OCI-LY7 (cell line): ENCODE measurements around the gene ZNF254. TPM values are rescaled to one million over a fixed set of nuclear protein-coding genes. Genes with fewer than 3 reads are reported as not detected.

ENCODE experiments used
- BruUV-seq: library from RNA; stranded (reverse); fragments of 400-500 nt; replicated peaks from 2 replicates; lab custom pipeline; 2021; lab: Mats Ljungman, UMichigan
- CTCF ChIA-PET: fragments of 300-600 bp; sonication (Branson Sonifier 250); formaldehyde crosslinking; loops from one replicate; lab custom pipeline; 2022; ENCODE audit warnings: antibody characterized with exemption; ENCODE audit not compliant: unreplicated experiment; lab: Charles Lee
- POLR2A ChIA-PET: fragments of 300-600 bp; sonication (Branson Sonifier 250); formaldehyde crosslinking; loops from one replicate; lab custom pipeline; 2022; ENCODE audit warnings: antibody characterized with exemption; lab: Charles Lee
- DNase-seq: peaks from one replicate; pipeline ENCODE4 v3.0.0-alpha.2; 2015; ENCODE audit warnings: low spot score
- H2AFZ ChIP-seq: fragments of 200-600 bp; sonication (generic), shearing (Covaris generic); 2 replicates; pipeline ENCODE4 v1.6.1; 2014; ENCODE audit warnings: mild to moderate bottlenecking, antibody characterized with exemption, low read length, moderate library complexity
- H3K27ac ChIP-seq: fragments of 200-600 bp; sonication (generic); 2 replicates; pipeline ENCODE4 v1.5.1; 2014; ENCODE audit warnings: mixed run types, low read depth, mild to moderate bottlenecking, moderate library complexity, low read length, inconsistent platforms; ENCODE audit not compliant: poor library complexity, severe bottlenecking
- H3K36me3 ChIP-seq: fragments of 200-600 bp; sonication (generic); 2 replicates; pipeline ENCODE4 v1.6.1; 2014; ENCODE audit warnings: mild to moderate bottlenecking, antibody characterized with exemption, low read length, moderate library complexity, mixed read lengths; ENCODE audit not compliant: insufficient read depth
- H3K4me1 ChIP-seq: fragments of 200-600 bp; sonication (generic); 2 replicates; pipeline ENCODE4 v1.5.1; 2014; ENCODE audit warnings: mild to moderate bottlenecking, low read length; ENCODE audit not compliant: insufficient read depth, poor library complexity, severe bottlenecking
- H3K4me2 ChIP-seq: fragments of 200-600 bp; sonication (generic); 2 replicates; pipeline ENCODE4 v1.6.1; 2014; ENCODE audit warnings: mild to moderate bottlenecking, low read length
- H3K4me3 ChIP-seq: fragments of 200-600 bp; sonication (generic); 2 replicates; pipeline ENCODE4 v1.5.1; 2014; ENCODE audit warnings: mild to moderate bottlenecking, low read depth, low read length; ENCODE audit not compliant: poor library complexity, severe bottlenecking
- H3K79me2 ChIP-seq: fragments of 200-600 bp; sonication (generic); 2 replicates; pipeline ENCODE4 v1.6.1; 2016; ENCODE audit warnings: low read depth, mild to moderate bottlenecking, low read length, moderate library complexity, mixed read lengths; ENCODE audit not compliant: insufficient read depth
- H3K9me2 ChIP-seq: fragments of 200-600 bp; sonication (generic); 2 replicates; pipeline ENCODE4 v1.6.1; 2016; ENCODE audit warnings: mild to moderate bottlenecking, low read length, mixed read lengths; ENCODE audit not compliant: insufficient read depth
- H3K9me3 ChIP-seq: fragments of 200-600 bp; sonication (generic); 2 replicates; pipeline ENCODE4 v1.6.1; 2014; ENCODE audit warnings: mild to moderate bottlenecking, mixed run types, low read length, mixed read lengths
- H4K20me1 ChIP-seq: fragments of 200-600 bp; sonication (generic); 2 replicates; pipeline ENCODE4 v1.6.1; 2014; ENCODE audit warnings: mild to moderate bottlenecking, antibody characterized with exemption, low read length, moderate library complexity, mixed read lengths; ENCODE audit not compliant: insufficient read depth
- CTCF ChIP-seq: fragments of 200-600 bp; sonication (generic); conservative IDR thresholded peaks from 2 replicates; pipeline ENCODE4 v1.5.1; 2014; ENCODE audit warnings: mild to moderate bottlenecking, antibody characterized with exemption, low read length, moderate library complexity, mixed read lengths
- EZH2phosphoT487 ChIP-seq: fragments of 200-600 bp; sonication (generic); IDR thresholded peaks from 2 replicates; pipeline ENCODE4 v1.6.1; 2018; ENCODE audit warnings: low read depth, borderline replicate concordance, mild to moderate bottlenecking, mixed run types, antibody characterized with exemption, low read length, moderate library complexity, mixed read lengths
- intact Hi-C: fragments of 100-400 bp; cut with micrococcal nuclease; formaldehyde crosslinking; loops from one replicate; pipeline ENCODE4 v1.10.0; 2022; ENCODE audit not compliant: unreplicated experiment
- total RNA-seq, 2 experiments: library from RNA; depleted of rRNA in 1 of 2; stranded (reverse); fragments of >200 nt in 1 of 2; shearing (Covaris generic) in 1 of 2; gene quantifications; 2 replicates each; pipeline ENCODE4 v1.2.3, GENCODE V29; 2014 to 2022

Gene ZNF254
- total RNA-seq, 2 experiments from 2014 or later = 10.1 to 12.2 TPM

- Histone ChIP-seq H3K79me2 (no peaks in the 10 kb centered on the region), H3K4me2 (no peak overlapping the region), H3K9me2 (no peaks in the 10 kb centered on the region), H3K9me3 (no peaks in the 10 kb centered on the region), H3K4me1 (no peaks in the 10 kb centered on the region), H3K27ac (no peak overlapping the region), H3K4me3 (no peak overlapping the region), H3K36me3 (0 out of 2 replicates have a peak, but pooled peaks cover 3% of the 10 kb centered on the region), H2AFZ (no peak overlapping the region), H4K20me1 (no peaks in the 10 kb centered on the region)
- ChIA-PET POLR2A (interaction anchor here (0.6 kb wide), 1 partner anchor 36 kb away, joined by 5 read pairs; no protein-coding TSS in a partner anchor), CTCF (no interaction called here)
- TF ChIP-seq EZH2phosphoT487 (no peak), CTCF (no peak)
- no peak for DNase-seq
- no TSS peak for BruUV-seq
- intact Hi-C loops = no loop called here
These were observed 27.3 kb upstream of the ZNF254 start for GRCh38 chr19:24059563-24060295.

DNA sequence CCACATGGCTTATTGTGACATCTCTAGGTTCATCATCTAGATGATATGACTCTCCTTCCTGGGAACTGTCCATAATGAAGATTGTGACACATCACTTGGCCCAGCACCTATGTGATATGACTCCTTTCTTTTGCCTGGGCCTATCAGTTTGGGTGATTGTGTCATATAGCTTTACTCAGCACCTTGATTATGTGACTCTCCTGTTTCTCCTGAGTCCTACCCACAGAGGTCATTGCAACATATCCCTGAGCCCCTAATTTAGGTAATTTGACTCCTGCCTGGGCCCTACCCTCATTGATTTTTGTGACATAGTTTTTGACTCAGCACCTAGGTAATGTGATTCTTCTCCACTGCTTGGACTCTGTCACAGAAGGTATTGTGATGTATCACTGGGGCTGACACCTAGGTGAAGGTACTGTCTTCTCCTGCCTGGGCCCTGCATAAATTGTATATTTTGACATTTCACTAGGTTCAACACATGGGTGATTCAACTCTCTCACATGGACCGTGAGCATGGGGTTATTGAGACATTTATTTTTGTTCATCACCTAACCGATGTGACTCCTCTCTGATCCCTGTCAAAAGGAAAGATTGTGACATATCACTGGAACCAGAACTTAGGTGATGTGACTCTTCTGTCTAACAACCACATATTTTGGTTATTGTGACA is 26.2 kb upstream of the ZNF254 start:
- intact Hi-C loops = no loop called here
- H3K9me2 ChIP-seq = no peaks in the 10 kb centered on the region
- no peaks in the 10 kb centered on the region for H3K9me3 ChIP-seq
- no peak overlapping the region for H3K4me2 ChIP-seq
- no peak overlapping the region for H3K4me3 ChIP-seq
- TF ChIP-seq EZH2phosphoT487 = no peak
- ChIA-PET POLR2A (interaction anchor here (0.5 kb wide), 1 partner anchor 11 kb away, joined by 4 read pairs; no protein-coding TSS in a partner anchor), CTCF (no interaction called here)
- H3K36me3 ChIP-seq = 0 out of 2 replicates have a peak, but pooled peaks cover 3% of the 10 kb centered on the region
- no peak overlapping the region for H2AFZ ChIP-seq
- no peak overlapping the region for H3K27ac ChIP-seq
- H3K4me1 ChIP-seq = no peaks in the 10 kb centered on the region
- H4K20me1 ChIP-seq = no peaks in the 10 kb centered on the region
- no peaks in the 10 kb centered on the region for H3K79me2 ChIP-seq
- no peak for DNase-seq
- no TSS peak for BruUV-seq

DNA sequence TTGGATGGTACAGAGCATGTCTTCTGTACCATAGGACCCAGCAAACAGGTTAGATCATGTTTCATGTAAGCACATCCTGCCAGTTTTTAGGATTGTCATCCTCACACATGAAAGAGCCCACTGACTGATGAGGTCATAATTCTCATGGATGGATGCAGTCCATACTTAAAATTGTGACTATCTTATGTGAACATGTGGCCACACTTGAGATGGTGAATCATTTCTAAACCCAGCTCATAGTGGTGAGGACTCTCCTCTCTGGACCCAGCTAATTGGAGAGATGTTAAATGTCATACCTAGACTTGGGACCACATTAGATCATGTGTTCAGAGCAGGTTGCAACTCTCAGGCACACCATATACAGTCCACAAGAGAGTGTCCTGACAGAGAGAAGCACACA is 24.8 kb upstream of the ZNF254 start:
- BruUV-seq = no TSS peak
- Histone ChIP-seq H3K27ac (no peak overlapping the region), H3K4me2 (no peak overlapping the region), H3K9me3 (no peaks in the 10 kb centered on the region), H2AFZ (no peak overlapping the region), H3K79me2 (no peaks in the 10 kb centered on the region), H3K36me3 (0 out of 2 replicates have a peak, but pooled peaks cover 3% of the 10 kb centered on the region), H3K4me3 (no peak overlapping the region), H3K4me1 (no peaks in the 10 kb centered on the region), H4K20me1 (no peaks in the 10 kb centered on the region), H3K9me2 (no peaks in the 10 kb centered on the region)
- ChIA-PET CTCF (no interaction called here), POLR2A (no interaction called here)
- intact Hi-C loops = no loop called here
- no peak for DNase-seq
- TF ChIP-seq EZH2phosphoT487 = no peak
- TF ChIP-seq CTCF = no peak
